NCI-H774 (cell line): ENCODE measurements around the gene ZBTB20.

Experiments
- DNase-seq: peaks from one replicate; lab custom pipeline; 2025; lab: John Stamatoyannopoulos, UW

The ZBTB20 gene

GRCh38 chr3:114374433-114374990 lies 772.6 kb downstream of the ZBTB20 start:
- no peak for DNase-seq

- DNase-seq = no peak
Measured at GRCh38 chr3:114370537-114371174, 776.4 kb downstream of the ZBTB20 start.

GRCh38 chr3:114365909-114366308 lies 781.2 kb downstream of the ZBTB20 start:
- DNase-seq = no peak

GRCh38 chr3:114364806-114365654 lies 782.1 kb downstream of the ZBTB20 start:
- no peak for DNase-seq

- no peak for DNase-seq
Measured at GRCh38 chr3:114363554-114364202, 783.4 kb downstream of the ZBTB20 start.

GRCh38 chr3:114362815-114363214 lies 784.3 kb downstream of the ZBTB20 start:
- DNase-seq = no peak

- DNase-seq = no peak
Measured at GRCh38 chr3:114361391-114361790, 785.7 kb downstream of the ZBTB20 start.

GRCh38 chr3:114356525-114356924 lies 790.6 kb downstream of the ZBTB20 start:
- no peak for DNase-seq

GRCh38 chr3:114356066-114356465 lies 791.0 kb downstream of the ZBTB20 start:
- DNase-seq = no peak

GRCh38 chr3:114355653-114356052 lies 791.4 kb downstream of the ZBTB20 start:
- no peak for DNase-seq

- no peak for DNase-seq
Measured at GRCh38 chr3:114351822-114352145, 795.3 kb downstream of the ZBTB20 start.

GRCh38 chr3:114351123-114351821 lies 795.8 kb downstream of the ZBTB20 start:
- DNase-seq = no peak

GRCh38 chr3:114350690-114351089 lies 796.4 kb downstream of the ZBTB20 start:
- DNase-seq = no peak

- DNase-seq = no peak
Measured at GRCh38 chr3:114350271-114350670, 796.8 kb downstream of the ZBTB20 start.

GRCh38 chr3:114344492-114344891 lies 802.6 kb downstream of the ZBTB20 start:
- no peak for DNase-seq

GRCh38 chr3:114338651-114339357 lies 808.3 kb downstream of the ZBTB20 start:
- no peak for DNase-seq

GRCh38 chr3:114336857-114337256 lies 810.2 kb downstream of the ZBTB20 start:
- DNase-seq = no peak

GRCh38 chr3:114336122-114336697 lies 810.9 kb downstream of the ZBTB20 start:
- DNase-seq = no peak

- DNase-seq = no peak
Measured at GRCh38 chr3:114333923-114334240, 813.2 kb downstream of the ZBTB20 start.

GRCh38 chr3:114333180-114333922 lies 813.7 kb downstream of the ZBTB20 start:
- DNase-seq = no peak
